Vagina (tissue), 2 donors: Measurements from ENCODE around the gene CDK14. TPM values are rescaled to one million over a fixed set of nuclear protein-coding genes. Genes with fewer than 3 reads are reported as not detected.

ENCODE experiments used
- DNase-seq, 2 donors: peaks; one replicate each; pipeline ENCODE4 v3.0.0-alpha.2; 2017; ENCODE audit errors: extremely low spot score in 2 of 2
- H3K27ac ChIP-seq: fragments of 200-600 bp; sonication (generic); one replicate; pipeline ENCODE4 v1.5.1; 2019
- H3K27me3 ChIP-seq: fragments of 200-600 bp; sonication (generic); one replicate; pipeline ENCODE4 v1.5.1; 2019
- H3K36me3 ChIP-seq, 2 donors: fragments of 200-600 bp; sonication (generic); one replicate each; pipeline ENCODE4 v1.5.1; 2017 to 2019
- H3K4me1 ChIP-seq: fragments of 200-600 bp; sonication (generic); one replicate; pipeline ENCODE4 v1.5.1; 2019
- H3K4me3 ChIP-seq, 2 donors: fragments of 200-600 bp; sonication (generic); 1 replicate in 1 of 2; 2 replicates in 1 of 2; pipeline ENCODE4 v1.5.1; 2016 to 2019
- H3K9me3 ChIP-seq: fragments of 200-600 bp; sonication (generic); one replicate; pipeline ENCODE4 v1.5.1; 2019
- CTCF ChIP-seq, 3 experiments: fragments of 450-650 bp in 2 of 3; fragments of 200-600 bp in 1 of 3; sonication (generic) in 1 of 3; IDR thresholded peaks; one replicate each; pipeline ENCODE4 v1.5.1; 2017 to 2019; ENCODE audit warnings: antibody characterized with exemption in 3 of 3, mild to moderate bottlenecking in 2 of 3, moderate library complexity in 2 of 3
- POLR2A ChIP-seq, 2 donors: fragments of 450-650 bp; IDR thresholded peaks; one replicate each; pipeline ENCODE4 v1.6.1; 2017; ENCODE audit warnings: antibody characterized with exemption in 2 of 2, mild to moderate bottlenecking in 2 of 2, moderate library complexity in 2 of 2
- POLR2AphosphoS5 ChIP-seq, 2 donors: sonication (generic); formaldehyde crosslinking; IDR thresholded peaks; one replicate each; pipeline ENCODE4 v1.9.0; 2017; ENCODE audit warnings: antibody characterized with exemption in 2 of 2, mild to moderate bottlenecking in 2 of 2, low read depth in 1 of 2; ENCODE audit not compliant: insufficient read depth in 1 of 2
- intact Hi-C: fragments of 100-400 bp; cut with DNase I; formaldehyde crosslinking; loops from one replicate; pipeline ENCODE4 v1.15.1; 2023
- total RNA-seq: library from RNA; depleted of rRNA; stranded (reverse); fragments of >200 nt; gene quantifications from one replicate; pipeline ENCODE4 v1.2.3, GENCODE V29; 2016

Gene CDK14
- total RNA-seq, 1 donor from 2014 or later: 21.6 TPM

GRCh38 chr7:90678986-90679385, 82.9 kb downstream of the CDK14 start:
- no peaks in the 10 kb centered on the region for H3K36me3 ChIP-seq
- DNase-seq: no peak
- H3K27ac ChIP-seq: no peak overlapping the region
- H3K9me3 ChIP-seq: no peaks in the 10 kb centered on the region
- H3K4me3 ChIP-seq: no peak overlapping the region
- no peak for TF ChIP-seq CTCF (IDR thresholded peaks at IDR 0.05)
- no peak for TF ChIP-seq POLR2A (IDR thresholded peaks at IDR 0.05)
- no peak for TF ChIP-seq POLR2AphosphoS5 (IDR thresholded peaks at IDR 0.05; ENCODE audit: insufficient read depth in 1 of 2, low read depth in 1 of 2)
- no peaks in the 10 kb centered on the region for H3K27me3 ChIP-seq
- intact Hi-C loops: no loop called here
- no peaks in the 10 kb centered on the region for H3K4me1 ChIP-seq

- no peak overlapping the region for H3K27ac ChIP-seq
- H3K4me1 ChIP-seq: no peaks in the 10 kb centered on the region
- intact Hi-C loops: no loop called here
- DNase-seq: no peak
- no peaks in the 10 kb centered on the region for H3K36me3 ChIP-seq
- no peak for TF ChIP-seq POLR2AphosphoS5 (IDR thresholded peaks at IDR 0.05; ENCODE audit: insufficient read depth in 1 of 2, low read depth in 1 of 2)
- no peak for TF ChIP-seq POLR2A (IDR thresholded peaks at IDR 0.05)
- TF ChIP-seq CTCF (IDR thresholded peaks at IDR 0.05): no peak
- H3K9me3 ChIP-seq: no peaks in the 10 kb centered on the region
- no peak overlapping the region for H3K4me3 ChIP-seq
- H3K27me3 ChIP-seq: no peaks in the 10 kb centered on the region
Observed at GRCh38 chr7:90680484-90680883, 84.4 kb downstream of the CDK14 start.

GRCh38 chr7:90681336-90682022, 85.4 kb downstream of the CDK14 start:
- H3K27ac ChIP-seq: no peak overlapping the region
- H3K4me3 ChIP-seq: no peak overlapping the region
- H3K4me1 ChIP-seq: no peaks in the 10 kb centered on the region
- intact Hi-C loops: no loop called here
- DNase-seq: no peak
- TF ChIP-seq POLR2A (IDR thresholded peaks at IDR 0.05): no peak
- TF ChIP-seq POLR2AphosphoS5 (IDR thresholded peaks at IDR 0.05; ENCODE audit: insufficient read depth in 1 of 2, low read depth in 1 of 2): no peak
- no peak for TF ChIP-seq CTCF (IDR thresholded peaks at IDR 0.05)
- no peaks in the 10 kb centered on the region for H3K36me3 ChIP-seq
- H3K9me3 ChIP-seq: no peaks in the 10 kb centered on the region
- no peaks in the 10 kb centered on the region for H3K27me3 ChIP-seq

GRCh38 chr7:90686146-90686545, 90.0 kb downstream of the CDK14 start:
- H3K4me3 ChIP-seq: no peak overlapping the region
- H3K9me3 ChIP-seq: no peaks in the 10 kb centered on the region
- no peak for TF ChIP-seq POLR2AphosphoS5 (IDR thresholded peaks at IDR 0.05; ENCODE audit: insufficient read depth in 1 of 2, low read depth in 1 of 2)
- no peak for TF ChIP-seq CTCF (IDR thresholded peaks at IDR 0.05)
- TF ChIP-seq POLR2A (IDR thresholded peaks at IDR 0.05): no peak
- DNase-seq: no peak
- no peak overlapping the region for H3K27ac ChIP-seq
- no peaks in the 10 kb centered on the region for H3K36me3 ChIP-seq
- no peaks in the 10 kb centered on the region for H3K4me1 ChIP-seq
- no peaks in the 10 kb centered on the region for H3K27me3 ChIP-seq
- intact Hi-C loops: no loop called here

- DNase-seq: no peak
- Histone ChIP-seq H3K4me1 (no peaks in the 10 kb centered on the region), H3K27me3 (no peaks in the 10 kb centered on the region), H3K27ac (no peak overlapping the region), H3K36me3 (no peaks in the 10 kb centered on the region), H3K4me3 (no peak overlapping the region), H3K9me3 (no peaks in the 10 kb centered on the region)
- intact Hi-C loops: no loop called here
- no peak for TF ChIP-seq CTCF (IDR thresholded peaks at IDR 0.05)
- no peak for TF ChIP-seq POLR2AphosphoS5 (IDR thresholded peaks at IDR 0.05; ENCODE audit: insufficient read depth in 1 of 2, low read depth in 1 of 2)
- TF ChIP-seq POLR2A (IDR thresholded peaks at IDR 0.05): no peak
Observed at GRCh38 chr7:90688810-90689209, 92.7 kb downstream of the CDK14 start.
